NCI-H146 treated with DMSO at 0.1 percent for 48 hours (cell line): Measurements from ENCODE around the gene USP43.

Experiments
- DNase-seq: peaks from one replicate; lab custom pipeline; 2025; ENCODE audit not compliant: unreplicated experiment; lab: John Stamatoyannopoulos, UW

USP43 gene

DNA sequence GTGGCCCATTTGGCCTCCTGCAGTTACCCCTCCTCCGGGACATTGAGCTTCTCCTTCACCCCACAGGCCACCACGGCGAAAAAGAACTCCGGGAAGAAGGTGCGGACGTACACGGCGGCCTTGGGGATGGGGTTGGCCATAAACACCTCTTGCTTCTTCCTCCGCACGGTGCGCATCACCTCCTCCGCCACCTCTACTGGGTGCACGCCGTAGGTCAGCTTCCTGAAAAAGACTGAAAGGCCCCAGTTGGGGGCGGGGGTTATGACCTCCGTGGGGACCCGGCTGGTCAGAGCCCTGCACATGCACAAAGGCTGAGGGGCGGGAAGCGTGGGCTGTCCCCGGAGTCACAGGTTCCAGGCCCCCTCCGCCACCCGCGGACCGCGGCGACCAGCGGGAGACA, 126.1 kb downstream of the USP43 start:
- DNase-seq: no peak

DNA sequence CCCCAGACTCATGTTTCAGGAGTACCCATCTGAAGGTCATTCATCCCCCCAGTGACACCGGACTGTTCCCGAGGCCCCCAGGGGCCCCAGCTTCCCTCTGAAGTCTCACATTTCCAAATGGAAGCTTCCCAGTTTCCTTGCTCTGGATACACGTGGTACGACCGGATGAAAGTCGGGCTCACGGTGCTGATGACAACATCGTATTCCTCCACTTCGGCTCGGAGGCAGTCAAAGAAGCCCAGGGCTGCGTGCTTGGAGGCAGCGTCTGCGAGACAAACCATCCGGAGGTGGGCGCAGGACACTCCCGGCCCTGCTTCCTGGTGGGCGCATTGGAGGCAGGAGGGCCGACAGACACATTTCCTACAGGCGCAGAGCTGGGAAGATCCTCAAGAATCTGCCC, 127.3 kb downstream of the USP43 start:
- DNase-seq: no peak

DNA sequence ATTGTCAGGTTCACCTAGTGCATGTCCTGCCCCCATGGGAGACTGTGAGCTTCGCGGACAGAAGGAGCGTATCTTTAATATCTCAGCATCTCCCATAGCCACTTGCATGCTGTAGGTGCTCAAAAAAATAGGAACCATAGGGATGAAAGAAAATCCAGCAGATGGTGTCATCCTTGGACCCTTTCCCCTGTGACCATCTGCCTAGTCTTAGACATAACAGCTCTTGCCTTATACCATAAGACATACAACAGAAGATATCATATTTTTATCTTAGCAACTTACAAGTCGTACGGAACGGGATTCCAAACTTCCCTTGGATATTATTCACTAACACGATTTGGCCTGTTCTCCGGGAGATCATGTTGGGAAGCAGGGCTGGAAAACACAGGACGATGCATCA, 131.6 kb downstream of the USP43 start:
- DNase-seq: no peak
